GM12878 (cell line): ENCODE measurements around the gene ARHGAP9. TPM values are rescaled to one million over a fixed set of nuclear protein-coding genes. Genes with fewer than 3 reads are reported as not detected.

Experiments used
- BCLAF1 ChIP-seq: fragments of 450-650 bp; IDR thresholded peaks from 2 replicates; pipeline ENCODE4 v1.6.1; 2017; ENCODE audit warnings: antibody characterized with exemption, mild to moderate bottlenecking, moderate library complexity
- CBFB ChIP-seq: IDR thresholded peaks from 2 replicates; pipeline ENCODE4 v1.6.1; 2016; ENCODE audit warnings: antibody characterized with exemption, low read depth
- CBX5 ChIP-seq: sonication (generic); IDR thresholded peaks from 2 replicates; pipeline ENCODE4 v1.6.1; 2016; ENCODE audit warnings: low read depth, moderate library complexity, mild to moderate bottlenecking, inconsistent platforms
- CEBPB ChIP-seq, 2 experiments: fragments of 150-350 bp in 1 of 2; IDR thresholded peaks; 2 replicates each; pipeline ENCODE4 v1.6.1; 2012 to 2014; ENCODE audit warnings: low read depth in 2 of 2, low read length in 2 of 2, borderline replicate concordance in 1 of 2, inconsistent platforms in 1 of 2
- CHD2 ChIP-seq: IDR thresholded peaks from 2 replicates; pipeline ENCODE4 v1.6.1; 2011; ENCODE audit warnings: low read depth, low read length, improper control_type of control experiment, borderline replicate concordance
- CTCF ChIP-seq, 3 experiments: IDR thresholded peaks in 2 of 3; conservative IDR thresholded peaks in 1 of 3; 2 replicates each; pipeline ENCODE4 v1.5.1; 2011; ENCODE audit warnings: low read depth in 3 of 3, low read length in 3 of 3, mild to moderate bottlenecking in 3 of 3, control low read depth in 2 of 3, moderate library complexity in 2 of 3, inconsistent platforms in 1 of 3, mixed read lengths in 1 of 3; ENCODE audit not compliant: control insufficient read depth in 2 of 3, insufficient read depth in 1 of 3; ENCODE audit errors: extremely low read depth in 1 of 3
- ELK1 ChIP-seq: IDR thresholded peaks from 2 replicates; pipeline ENCODE4 v1.6.1; 2012; ENCODE audit warnings: low read depth, low read length, improper control_type of control experiment
- HDAC6 ChIP-seq: fragments of 200-600 bp; sonication (generic); IDR thresholded peaks from one replicate; pipeline ENCODE4 v1.8.0; 2017; ENCODE audit warnings: antibody characterized with exemption; ENCODE audit not compliant: unreplicated experiment
- JUNB ChIP-seq: IDR thresholded peaks from 2 replicates; pipeline ENCODE4 v1.6.1; 2016; ENCODE audit warnings: antibody characterized with exemption, mild to moderate bottlenecking
- MAX ChIP-seq: IDR thresholded peaks from 2 replicates; pipeline ENCODE4 v1.6.1; 2012; ENCODE audit warnings: low read depth, low read length, improper control_type of control experiment
- PAX8 ChIP-seq: fragments of 450-650 bp; IDR thresholded peaks from 2 replicates; pipeline ENCODE4 v1.6.1; 2017; ENCODE audit warnings: mild to moderate bottlenecking, moderate library complexity
- RAD21 ChIP-seq: IDR thresholded peaks from 2 replicates; pipeline ENCODE4 v1.6.1; 2011; ENCODE audit warnings: mild to moderate bottlenecking, low read depth, low read length, moderate library complexity; ENCODE audit not compliant: insufficient read depth
- SMAD1 ChIP-seq: fragments of 450-650 bp; IDR thresholded peaks from 2 replicates; pipeline ENCODE4 v1.6.1; 2018; ENCODE audit warnings: mild to moderate bottlenecking, low read depth; ENCODE audit not compliant: partially characterized antibody
- SMARCA5 ChIP-seq: fragments of 450-650 bp; IDR thresholded peaks from 2 replicates; pipeline ENCODE4 v1.6.1; 2017; ENCODE audit warnings: mild to moderate bottlenecking
- STAT3 ChIP-seq: IDR thresholded peaks from 2 replicates; pipeline ENCODE4 v1.6.1; 2011; ENCODE audit warnings: low read depth, low read length, improper control_type of control experiment
- SUPT20H ChIP-seq: IDR thresholded peaks from 2 replicates; pipeline ENCODE4 v1.6.1; 2011; ENCODE audit warnings: low read depth, mild to moderate bottlenecking, low read length, moderate library complexity, borderline replicate concordance; ENCODE audit not compliant: control insufficient read depth
- TAF1 ChIP-seq: IDR thresholded peaks from 2 replicates; pipeline ENCODE4 v1.6.1; 2011; ENCODE audit warnings: mild to moderate bottlenecking, low read depth, low read length, borderline replicate concordance
- TBL1XR1 ChIP-seq: IDR thresholded peaks from 2 replicates; pipeline ENCODE4 v1.6.1; 2012; ENCODE audit warnings: low read depth, low read length, improper control_type of control experiment
- ZBTB11 ChIP-seq: fragments of 450-650 bp; formaldehyde crosslinking; IDR thresholded peaks from 2 replicates; pipeline ENCODE4 v1.5.0; 2022; ENCODE audit warnings: mild to moderate bottlenecking, missing genetic modification characterization
- ZZZ3 ChIP-seq: IDR thresholded peaks from 2 replicates; pipeline ENCODE4 v1.6.1; 2011; ENCODE audit warnings: low read depth; ENCODE audit not compliant: control insufficient read depth, insufficient read length
- polyA plus RNA-seq, 11 experiments: library from polyadenylated mRNA; depleted of rRNA in 4 of 11; unstranded in 6 of 11; stranded (reverse) in 5 of 11; fragments of >200 nt; fragmentation: Nextera tagmentation in 4 of 11; fragmentation: Illumina TruSeq in 1 of 11; extraction: Ambion mirVana in 4 of 11; extraction: Trizol in 1 of 11; gene quantifications; 1 replicate in 1 of 11; 2 replicates in 10 of 11; pipeline versions ENCODE4 v1.2.1 to v1.2.3, GENCODE V29; 2011 to 2016; ENCODE audit warnings: inconsistent platforms in 2 of 11, missing spikeins in 2 of 11, low read depth in 1 of 11
- total RNA-seq, 4 experiments: library from RNA; depleted of rRNA in 3 of 4; stranded (reverse); fragments of >200 nt in 3 of 4; fragmentation: Illumina TruSeq in 1 of 4; extraction: Trizol in 1 of 4; gene quantifications; 2 replicates each; pipeline versions ENCODE4 v1.2.1 to v1.2.3, GENCODE V29; 2013 to 2021

The ARHGAP9 gene
- total and polyA plus RNA-seq, 10 of the 15 experiments (the other 5 are each of a cell fraction or from before 2014, with no cell fraction given) = 19.5 to 102 (median 76.8) TPM

GRCh38 chr12:57459055-57459749 lies 20.5 kb downstream of the ARHGAP9 start (continued):
- TF ChIP-seq ZBTB11 (CRISPR knock-in tag) (no peak), TAF1 (no peak), CHD2 (peak; percentile 50), SUPT20H (no peak), STAT3 (no peak), PAX8 (no peak), HDAC6 (no peak), TBL1XR1 (peak; percentile 45; the same call in 1 of the 2 replicates), CBFB (peak; percentile 84), SMARCA5 (peak; percentile 52; the same call in 1 of the 2 replicates), RAD21 (peak; percentile 89), ZZZ3 (no peak), SMAD1 (no peak), CTCF (IDR thresholded peaks at IDR 0.05 in 2 of 3, conservative IDR thresholded peaks at IDR 0.05 in 1 of 3; ENCODE audit: control insufficient read depth in 2 of 3, extremely low read depth in 1 of 3, insufficient read depth in 1 of 3, low read depth in 3 of 3, low read length in 3 of 3) (peak; percentile 94 to 98 (median 95)), CBX5 (no peak), JUNB (no peak), MAX (no peak), CEBPB (IDR thresholded peaks at IDR 0.05; ENCODE audit: borderline replicate concordance in 1 of 2, low read depth in 2 of 2, low read length in 2 of 2) (no peak), BCLAF1 (no peak), ELK1 (peak; percentile 31; the same call in 1 of the 2 replicates)
